CD1c-positive myeloid dendritic cell (primary cell): ENCODE measurements around the gene HOXB5.

ENCODE experiments used
- DNase-seq: peaks from one replicate; pipeline ENCODE4 v3.0.0-alpha.2; 2016; ENCODE audit errors: extremely low spot score

HOXB5 gene

DNA sequence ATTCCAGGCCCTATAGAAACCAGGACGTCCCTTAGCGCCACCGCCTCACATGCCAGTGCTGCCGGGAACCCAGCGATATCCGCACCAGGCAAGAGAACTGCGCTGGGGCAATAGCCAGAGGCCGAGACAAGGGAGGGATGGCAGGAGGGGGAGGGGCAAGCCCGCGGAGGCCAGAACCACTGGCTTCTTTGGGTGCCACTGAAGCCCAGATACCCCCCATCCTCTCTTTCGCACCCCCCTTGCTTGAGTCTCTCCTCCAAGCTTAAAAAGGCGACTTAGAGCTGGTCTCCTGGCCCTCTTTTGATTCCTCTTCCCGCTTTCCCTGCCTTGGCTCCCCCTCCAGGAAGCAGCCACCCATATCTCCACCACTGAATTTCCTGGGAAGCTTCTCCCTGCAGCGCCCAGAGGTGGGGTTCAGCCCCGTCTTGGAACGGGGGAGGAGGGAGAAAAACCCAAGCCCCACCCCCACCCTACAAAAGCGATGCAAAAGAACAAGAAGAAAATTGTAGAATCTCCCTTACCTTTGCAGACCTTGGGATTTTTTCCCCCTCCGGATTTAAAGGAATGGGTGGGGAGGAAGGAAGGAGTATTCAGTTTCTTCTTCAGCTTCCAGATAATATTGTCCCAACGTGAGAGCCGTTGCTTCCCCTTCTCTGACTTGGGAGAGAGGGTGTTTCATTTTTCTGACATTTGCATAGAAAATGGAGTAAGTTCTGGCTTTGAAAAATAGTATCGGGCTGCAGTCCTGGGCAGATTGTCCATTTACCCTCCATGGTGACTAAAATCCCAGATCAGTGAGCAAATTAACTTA is 10.6 kb upstream of the HOXB5 start:
- DNase-seq: no peak

DNA sequence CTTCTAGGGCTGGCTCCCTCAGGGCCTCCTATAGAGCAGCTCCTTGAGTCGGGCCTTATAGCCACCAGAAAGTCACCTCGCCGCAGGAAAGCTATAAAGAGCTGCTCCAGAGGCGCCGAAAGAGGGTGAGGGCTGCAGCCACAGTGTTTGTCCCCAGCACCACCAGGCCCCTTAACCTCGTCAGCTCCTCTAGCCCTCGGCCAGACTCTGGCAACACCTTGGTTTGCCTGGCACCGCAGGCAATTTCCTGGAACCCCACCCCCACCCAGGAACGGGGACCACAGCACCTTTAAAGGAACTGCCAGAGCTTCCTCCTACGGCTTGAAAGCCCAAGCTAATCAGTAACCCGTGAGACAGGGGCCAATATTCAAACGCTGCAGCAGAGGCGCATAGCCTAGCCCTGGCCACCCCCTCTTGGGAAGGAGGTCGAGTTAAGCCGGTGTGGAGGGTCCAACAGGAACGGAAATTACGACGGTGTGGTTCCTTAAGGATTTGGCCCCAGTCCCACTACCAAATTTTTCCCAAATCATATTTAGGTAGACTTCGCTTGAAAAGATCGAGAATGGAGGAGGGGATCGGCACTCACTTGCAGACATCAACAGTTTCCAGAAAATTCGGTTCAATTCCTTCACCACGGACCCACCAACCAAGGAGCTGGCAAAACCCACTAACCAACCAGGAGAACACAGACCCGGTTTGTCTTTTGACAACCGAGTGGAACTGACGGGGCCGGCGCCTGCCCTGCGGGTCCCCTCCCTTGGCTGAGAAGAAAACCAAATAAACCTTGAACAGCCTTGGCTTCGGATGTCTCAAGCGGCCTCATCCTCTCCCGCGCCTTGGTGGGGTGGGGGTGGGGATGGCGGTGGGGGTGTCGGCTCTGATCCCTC is 8.2 kb upstream of the HOXB5 start:
- DNase-seq: no peak

DNA sequence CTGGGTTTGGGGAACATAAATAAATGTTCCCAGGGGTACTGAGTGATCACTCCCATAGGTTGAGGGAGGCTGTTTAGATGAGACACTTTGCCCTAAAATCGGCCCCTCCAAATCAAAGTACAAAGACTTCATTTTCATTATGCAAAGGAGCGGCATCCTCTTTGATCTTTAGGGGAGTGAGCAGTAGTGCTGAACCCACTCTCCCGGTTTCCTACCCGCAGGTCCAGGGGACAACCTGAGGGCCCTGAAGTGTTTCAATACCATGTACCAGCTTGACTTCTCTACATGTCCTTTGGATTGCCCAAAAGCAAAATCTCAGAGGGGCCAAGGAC is 7.6 kb upstream of the HOXB5 start:
- DNase-seq: no peak

DNA sequence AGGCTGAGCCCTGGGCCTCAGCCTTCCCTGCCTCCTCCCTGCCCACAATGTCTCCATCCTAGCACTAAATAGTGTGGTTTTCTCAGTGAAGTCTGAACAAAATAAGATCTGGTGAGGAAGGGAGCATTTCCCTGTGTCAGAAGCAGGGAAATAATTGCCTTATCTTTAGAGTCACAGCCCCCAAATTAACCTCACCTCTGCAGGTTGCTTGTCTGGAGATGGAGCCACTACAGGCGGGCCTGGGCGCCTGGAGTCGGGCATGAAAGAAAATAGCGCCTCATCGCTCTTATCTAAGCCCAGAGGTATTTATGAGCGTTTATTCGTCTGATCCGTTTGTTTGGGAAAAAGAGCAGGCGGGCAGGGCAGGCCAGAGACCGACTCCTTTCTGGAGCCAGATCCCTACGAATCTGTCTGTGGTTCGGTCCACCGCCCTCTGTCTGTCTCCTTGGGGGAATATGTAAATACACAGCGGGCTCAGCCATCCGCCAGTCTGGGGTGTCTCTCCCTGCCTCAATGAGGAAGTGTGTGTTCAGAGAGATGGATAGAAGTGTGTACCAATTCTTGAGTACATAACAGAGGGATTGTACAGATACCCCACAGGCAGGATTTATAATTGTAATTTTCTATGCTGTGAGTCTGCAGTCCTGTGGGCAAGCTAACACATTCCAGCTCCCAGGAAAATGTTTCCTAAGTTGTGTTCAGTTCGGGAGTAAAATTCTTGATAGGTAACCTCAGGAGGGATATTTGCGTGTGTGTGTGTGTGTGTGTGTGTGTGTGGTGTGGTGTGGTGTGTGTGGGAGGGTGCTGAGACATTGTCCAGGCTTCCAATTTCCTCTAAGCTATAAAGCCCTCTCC is 6.9 kb upstream of the HOXB5 start:
- DNase-seq: no peak

DNA sequence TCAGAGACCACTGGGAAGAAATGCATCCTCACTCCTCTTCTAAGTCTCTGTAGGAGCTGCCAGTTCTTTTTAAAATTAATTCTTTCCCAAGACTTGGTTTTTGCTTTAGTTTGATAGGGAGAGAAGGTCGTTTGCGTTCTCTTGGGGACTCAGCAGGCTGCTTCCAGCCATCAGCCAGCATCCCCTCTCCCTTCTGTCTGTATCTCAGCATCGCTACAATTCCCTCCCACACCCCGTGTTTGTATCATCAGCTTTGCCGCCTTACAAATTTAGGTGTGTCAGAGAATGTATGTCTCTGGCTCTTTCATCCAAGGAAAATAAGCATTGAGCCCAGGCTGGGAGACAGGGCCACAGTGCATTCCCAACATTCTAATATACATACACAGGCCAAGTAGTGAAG is 5.8 kb upstream of the HOXB5 start:
- no peak for DNase-seq

DNA sequence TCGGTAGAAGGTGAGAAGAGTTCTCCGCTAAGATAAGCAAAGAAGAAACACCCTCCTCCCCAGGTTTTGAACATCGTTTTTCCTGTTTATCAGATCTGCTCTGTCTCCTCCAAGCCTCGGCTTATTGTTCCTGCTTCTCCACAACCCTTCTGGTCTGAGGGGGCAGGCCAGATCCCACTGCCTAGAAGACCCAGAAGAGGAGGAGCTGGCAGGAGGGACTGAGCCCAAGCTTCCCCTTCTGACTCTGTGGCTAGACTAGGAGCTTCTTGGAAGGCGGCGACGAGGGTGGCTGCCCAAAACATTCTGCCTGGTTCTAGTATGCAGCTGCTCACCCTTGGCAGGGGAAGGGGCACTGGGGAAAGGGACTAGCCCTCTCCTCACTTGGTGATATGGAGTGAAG is 5.2 kb upstream of the HOXB5 start:
- DNase-seq: peak; percentile 7

DNA sequence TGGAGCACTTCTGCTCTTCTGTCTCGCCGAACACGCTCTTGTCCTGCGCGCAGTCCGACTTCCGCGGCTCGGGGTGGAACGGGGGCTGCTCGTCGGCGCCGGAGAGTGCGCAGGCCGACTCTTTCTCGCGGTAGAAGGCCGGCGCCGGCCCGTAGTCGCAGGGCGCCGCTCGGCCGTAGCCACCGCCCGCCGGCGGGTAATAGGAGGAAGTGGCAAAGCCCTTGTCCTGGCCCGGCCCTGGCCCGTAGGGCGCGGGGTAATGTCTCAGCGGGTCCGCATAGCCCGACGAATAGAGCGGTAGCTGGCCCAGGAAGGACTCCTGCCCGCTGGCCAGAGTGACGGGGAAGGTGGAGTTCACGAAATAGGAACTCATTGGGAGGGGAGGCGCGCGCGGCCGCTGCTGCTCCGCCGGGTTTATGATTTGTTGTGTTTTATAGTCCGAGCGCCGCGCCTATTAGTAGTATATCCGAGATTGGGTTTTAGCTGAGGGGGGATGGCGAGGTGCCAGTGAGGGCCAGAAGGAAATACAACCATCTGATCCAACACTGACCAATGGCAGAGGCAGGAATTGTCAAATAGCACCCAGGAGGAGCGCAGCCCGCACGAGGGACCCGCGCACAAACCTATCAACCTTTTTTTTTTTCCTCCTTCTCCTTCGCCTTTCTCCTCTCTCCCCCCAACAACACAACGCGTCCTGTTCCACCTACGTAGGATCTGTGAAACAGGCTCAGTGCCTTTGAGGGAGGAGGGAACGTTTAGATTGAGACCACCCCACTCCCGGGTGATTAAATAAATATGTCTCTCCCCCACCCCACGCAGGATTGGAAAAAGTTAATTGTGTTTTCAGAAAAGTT is 4.4 kb upstream of the HOXB5 start:
- DNase-seq: peak; percentile 72

DNA sequence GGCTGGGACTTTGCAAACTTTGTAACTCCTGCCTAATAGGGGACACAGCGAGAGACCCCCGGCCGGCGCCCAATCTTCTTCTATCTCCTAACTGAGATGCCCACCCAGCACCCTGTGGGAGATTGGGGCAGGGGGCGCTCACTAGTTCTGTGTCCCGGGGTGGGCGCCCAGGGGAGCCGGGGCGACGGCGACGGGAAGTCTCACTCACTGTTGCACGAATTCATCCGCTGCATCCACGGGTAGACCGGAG is 3.9 kb upstream of the HOXB5 start:
- DNase-seq: no peak

DNA sequence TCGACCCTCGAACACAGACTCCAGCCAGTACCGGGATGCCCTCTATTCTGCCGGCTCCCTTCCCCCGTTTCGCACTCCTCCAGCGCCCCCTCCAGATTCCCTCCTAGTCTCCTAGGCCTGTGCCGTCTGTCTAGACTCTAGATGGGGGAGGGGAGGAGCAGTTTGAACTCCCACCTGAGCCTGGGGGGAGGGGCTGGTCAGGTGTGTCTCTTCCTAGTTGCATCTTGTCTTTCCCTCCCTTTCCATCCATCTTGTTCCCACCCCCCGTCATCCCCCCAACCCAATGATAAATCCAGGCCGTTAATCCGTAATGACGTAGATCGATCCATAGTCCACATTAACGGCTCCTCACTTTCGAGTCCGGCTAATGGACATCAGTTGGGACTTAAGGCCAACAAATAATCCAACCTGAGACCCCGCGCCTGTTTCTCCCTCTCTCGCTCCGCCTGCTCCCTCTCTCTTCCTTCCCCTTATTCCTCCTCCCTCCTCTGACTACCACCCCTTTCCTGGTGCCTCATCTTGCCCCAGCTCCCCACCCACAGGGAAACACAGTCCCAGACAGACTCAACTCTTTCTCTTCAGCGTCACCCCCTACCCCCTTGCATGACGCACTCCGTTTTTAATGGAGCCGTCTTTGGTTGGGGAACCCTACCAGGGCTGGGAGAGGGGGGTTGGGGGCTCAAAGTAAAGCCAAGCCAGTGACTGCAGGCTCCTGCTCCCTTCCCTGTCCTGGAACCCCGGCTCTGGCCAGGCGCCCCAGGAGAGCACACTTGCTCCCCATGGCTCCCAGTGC is 3.4 kb upstream of the HOXB5 start:
- no peak for DNase-seq

DNA sequence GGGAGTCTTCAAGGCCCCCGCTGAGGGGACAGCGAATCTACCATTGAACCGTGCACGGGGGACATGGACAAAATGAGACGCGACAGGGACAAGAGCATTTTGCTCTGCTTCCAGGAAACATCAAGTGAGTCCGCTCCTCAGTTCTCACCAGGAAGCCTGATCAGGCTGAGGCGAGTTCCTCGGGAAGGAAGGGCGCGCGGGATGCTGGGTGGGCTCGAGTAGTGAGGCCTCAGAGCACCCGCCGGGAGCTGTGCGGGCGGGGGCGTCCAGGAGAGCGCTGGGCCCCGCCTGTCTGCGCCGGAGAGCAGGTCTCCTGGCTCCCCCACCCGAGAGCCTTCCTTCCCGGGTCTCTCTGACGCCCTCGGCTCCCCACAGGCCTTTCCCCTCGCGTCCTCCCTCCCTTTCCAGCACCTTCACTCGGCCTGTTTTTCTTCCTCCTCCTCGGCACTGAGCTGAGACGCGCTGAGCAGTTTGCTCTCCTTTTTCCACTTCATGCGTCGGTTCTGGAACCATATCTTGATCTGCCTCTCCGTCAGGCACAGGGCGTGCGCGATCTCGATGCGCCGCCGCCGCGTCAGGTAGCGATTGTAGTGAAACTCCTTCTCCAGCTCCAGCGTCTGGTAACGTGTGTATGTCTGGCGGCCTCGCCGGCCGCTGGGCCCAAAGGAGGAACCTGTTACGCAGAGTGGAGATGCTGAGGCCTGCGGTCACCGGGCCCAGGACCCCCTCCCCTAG is 2.6 kb upstream of the HOXB5 start:
- peak; percentile 16 for DNase-seq

DNA sequence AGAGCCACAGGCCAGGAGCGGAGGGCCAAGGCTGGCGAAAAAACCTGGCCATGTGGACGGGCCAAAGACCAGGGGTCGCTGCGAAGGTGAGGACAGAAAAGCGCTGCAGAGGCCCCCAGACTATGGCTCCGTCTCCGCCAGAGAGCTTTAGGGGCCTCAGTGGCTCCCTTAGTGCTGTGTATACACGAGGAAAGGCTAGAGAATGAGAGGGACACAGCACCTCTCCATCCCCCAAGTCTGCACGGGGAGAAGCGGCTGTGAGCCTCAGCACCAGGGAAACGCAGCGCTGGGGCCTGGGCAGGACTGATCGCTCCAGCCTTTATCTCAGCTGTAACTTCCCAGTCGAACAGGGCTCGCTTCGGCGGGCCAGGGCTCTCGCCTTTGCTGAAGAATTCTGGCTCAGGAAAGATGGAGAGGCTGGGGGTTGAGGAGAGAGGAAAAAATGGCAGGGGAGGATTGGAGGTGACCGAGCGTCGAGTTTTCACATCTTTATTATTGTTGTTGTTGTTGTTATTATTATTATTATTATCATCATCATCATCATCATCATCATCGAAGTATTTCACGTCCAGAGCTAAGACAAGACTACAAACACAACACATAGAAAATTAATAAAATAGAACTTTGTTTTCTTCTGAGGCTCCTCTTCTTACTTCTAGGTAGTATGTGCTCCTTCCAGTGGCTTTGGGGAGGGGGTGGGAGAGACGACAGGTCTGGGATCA is 1.9 kb upstream of the HOXB5 start:
- no peak for DNase-seq

DNA sequence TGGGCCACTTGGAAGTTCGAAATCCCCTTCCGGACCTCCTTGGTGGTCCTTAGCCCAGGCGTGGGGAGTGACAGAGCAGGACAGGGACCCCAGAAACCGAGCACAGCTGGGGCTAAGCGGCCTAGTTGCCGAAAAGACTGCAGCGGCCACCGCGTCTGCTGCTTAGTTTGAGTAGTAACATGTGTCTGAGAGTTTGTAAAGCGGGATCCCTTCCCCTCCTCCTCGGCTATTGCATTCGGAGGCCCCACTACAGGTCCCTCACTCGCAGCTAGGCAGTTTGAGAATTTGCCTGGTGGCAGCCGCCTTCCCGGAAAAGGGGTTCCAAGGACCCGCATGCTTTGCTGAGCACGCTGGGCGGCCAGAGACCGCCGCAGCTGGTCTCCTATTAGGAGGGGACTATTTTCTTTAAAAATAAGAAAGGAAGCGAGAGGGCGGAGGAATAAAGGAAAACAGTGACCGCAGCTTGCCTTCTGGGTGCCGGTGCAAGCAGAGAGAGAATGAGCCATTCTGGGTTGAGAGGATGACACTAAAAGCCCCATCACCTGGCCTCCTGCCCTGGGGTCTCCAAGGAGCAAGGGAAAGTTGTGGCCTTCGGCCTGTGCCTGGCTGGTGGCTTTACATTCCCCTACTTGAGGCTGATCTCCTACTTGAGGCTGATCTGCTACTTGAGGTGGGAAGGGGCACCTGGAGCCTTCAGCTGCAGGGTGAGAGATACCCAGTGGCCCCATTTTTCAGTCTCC is 1.1 kb upstream of the HOXB5 start:
- no peak for DNase-seq

DNA sequence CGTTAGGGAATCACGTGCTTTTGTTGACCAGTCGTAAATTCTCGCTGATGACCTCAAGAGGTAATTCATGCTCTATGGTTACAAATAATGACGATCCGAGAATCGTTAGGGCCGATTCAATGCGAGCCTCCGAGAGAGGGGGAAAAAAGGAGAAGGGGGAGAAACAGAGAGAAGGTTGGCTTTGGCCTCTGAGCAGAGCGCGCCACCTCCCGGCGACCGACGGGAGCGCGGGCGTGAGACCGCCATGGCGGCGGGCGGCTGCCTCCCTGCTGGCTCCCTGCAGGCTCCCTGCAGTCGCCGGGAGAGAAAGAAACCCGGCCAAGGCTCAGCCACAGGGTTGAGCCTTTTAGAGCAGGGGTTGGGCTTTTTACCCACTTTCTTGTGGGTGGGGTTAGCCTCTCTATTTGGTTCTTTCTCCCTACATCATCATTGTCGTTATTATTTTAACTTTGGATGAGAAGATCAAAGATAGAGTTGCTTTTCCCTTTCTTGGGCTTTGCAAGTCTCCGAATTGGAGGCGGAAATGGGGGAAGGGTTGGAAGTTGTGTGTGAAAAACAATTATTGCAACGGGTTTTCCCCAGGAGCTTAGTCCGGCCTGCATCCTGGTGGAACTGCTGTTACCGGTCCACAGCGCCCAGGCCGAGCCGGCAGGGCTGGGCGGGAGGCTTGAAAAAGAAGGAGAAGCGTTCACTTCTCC is 410 bp upstream of the HOXB5 start:
- DNase-seq: peak; percentile 81

DNA sequence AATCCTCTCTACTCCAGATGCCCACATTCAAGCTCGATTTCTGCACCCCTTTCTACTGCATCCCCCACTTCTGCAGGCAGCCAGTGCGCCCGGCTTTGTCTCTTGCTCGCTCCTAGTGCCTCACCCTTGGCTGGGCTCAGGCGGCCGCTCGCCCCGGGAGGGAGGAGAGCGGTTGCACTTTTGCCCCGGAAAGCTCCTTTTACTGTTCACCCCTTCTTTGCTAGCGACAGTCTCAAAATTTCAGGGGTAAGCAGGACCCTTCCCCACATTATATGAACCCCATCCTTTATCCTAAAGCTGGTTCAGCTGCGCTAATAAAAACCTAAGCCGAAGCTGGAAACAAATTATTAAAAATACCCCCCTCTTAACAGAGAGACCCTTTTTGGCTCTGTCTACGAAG is 1.0 kb downstream of the HOXB5 start:
- DNase-seq: no peak

DNA sequence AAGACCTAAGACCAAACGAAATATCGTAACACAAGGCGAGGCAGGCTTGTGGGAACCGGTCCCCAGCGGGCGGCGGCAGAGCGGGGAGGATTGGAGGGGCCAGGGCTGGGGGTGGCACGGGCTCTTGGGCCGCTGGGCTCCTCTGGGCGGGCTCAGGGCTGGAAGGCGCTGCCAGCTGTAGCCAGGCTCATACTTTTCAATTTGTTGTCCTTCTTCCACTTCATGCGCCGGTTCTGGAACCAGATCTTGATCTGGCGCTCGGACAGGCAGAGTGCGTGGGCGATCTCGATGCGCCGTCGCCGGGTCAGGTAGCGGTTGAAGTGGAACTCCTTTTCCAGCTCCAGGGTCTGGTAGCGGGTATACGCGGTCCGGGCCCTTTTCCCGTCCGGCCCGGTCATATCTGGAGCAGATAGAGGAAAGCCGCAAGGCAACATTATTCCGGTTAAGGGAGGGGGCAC is 1.5 kb downstream of the HOXB5 start:
- no peak for DNase-seq

DNA sequence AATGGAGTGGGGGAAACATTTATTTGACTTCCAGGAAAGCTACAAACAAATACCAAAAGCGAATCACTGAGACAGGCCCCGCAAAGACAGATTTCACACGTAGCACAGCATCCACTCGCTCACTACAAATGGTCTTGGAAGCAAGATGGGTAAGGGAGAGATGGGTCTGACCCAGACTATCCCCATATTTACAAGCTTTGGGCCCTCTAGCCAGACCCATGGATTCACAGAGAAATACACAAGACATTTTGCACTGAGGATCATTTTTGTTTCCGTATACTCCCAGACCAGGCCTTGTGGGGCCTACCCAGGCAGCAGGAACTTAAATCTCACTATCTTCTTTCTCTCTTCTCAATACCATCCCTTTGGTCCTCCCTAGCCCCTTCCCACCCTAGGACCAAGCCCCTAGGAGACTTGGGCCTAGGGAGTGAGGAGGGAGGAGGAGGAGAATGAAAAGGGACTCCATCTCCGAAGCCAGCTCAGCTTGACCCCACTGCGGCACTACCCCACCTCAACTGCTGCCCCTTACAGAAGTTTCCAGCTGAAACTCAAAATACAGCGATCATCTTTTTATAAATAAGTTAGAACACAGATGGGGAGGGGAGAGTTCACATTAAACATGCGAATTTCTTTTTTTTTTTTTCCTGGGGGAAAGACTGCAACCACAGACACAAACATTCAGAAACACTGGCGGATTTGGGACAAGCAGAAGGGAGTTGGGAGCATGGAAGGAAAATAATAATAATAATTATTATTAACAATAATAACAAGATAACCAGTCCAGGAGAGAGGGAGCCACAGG is 2.1 kb downstream of the HOXB5 start:
- DNase-seq: no peak

DNA sequence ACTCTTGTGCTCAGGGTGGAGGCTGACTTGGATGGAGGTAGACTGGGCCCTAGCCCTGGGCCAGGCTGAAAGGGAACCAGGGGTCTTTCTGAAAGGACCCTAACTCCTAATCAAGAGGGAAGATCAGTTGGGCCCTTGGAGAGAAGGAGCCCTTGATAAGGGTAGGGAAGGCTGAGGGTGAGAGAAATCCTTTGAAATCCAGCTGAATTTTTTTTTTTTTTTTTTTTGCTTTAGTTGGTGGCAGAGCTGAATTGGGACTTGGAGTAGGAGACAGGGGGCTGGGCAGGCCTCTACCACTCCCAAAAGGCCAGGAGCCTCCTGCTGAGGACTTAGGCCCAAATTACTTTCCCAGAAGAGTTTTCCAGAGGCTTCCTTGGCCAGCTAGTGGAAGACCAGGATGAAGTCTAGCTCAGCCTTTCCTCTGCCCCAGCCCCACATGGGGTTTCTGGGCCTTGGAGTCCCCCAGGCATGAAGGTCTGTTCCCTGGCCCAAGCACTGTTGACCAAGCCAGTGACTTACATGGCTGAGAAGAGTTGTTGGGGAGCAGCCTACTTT is 2.9 kb downstream of the HOXB5 start:
- no peak for DNase-seq
